ENCODE measurements around the gene CHST5. TPM values are rescaled to one million over a fixed set of nuclear protein-coding genes. Genes with fewer than 3 reads are reported as not detected.

CHST5 gene
- total and polyA plus RNA-seq, 2 experiments from 2014 or later = not detected

- no peak overlapping the region for H3K4me3 ChIP-seq
- TF ChIP-seq, protein P1, sequence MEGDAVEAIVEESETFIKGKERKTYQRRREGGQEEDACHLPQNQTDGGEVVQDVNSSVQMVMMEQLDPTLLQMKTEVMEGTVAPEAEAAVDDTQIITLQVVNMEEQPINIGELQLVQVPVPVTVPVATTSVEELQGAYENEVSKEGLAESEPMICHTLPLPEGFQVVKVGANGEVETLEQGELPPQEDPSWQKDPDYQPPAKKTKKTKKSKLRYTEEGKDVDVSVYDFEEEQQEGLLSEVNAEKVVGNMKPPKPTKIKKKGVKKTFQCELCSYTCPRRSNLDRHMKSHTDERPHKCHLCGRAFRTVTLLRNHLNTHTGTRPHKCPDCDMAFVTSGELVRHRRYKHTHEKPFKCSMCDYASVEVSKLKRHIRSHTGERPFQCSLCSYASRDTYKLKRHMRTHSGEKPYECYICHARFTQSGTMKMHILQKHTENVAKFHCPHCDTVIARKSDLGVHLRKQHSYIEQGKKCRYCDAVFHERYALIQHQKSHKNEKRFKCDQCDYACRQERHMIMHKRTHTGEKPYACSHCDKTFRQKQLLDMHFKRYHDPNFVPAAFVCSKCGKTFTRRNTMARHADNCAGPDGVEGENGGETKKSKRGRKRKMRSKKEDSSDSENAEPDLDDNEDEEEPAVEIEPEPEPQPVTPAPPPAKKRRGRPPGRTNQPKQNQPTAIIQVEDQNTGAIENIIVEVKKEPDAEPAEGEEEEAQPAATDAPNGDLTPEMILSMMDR (IDR thresholded peaks at IDR 0.05; ENCODE audit: poor library complexity) = no peak
- no peak for TF ChIP-seq EZH2 (IDR thresholded peaks at IDR 0.05; ENCODE audit: borderline replicate concordance)
- TF ChIP-seq EZH2phosphoT487 (IDR thresholded peaks at IDR 0.05; ENCODE audit: low read depth, severe bottlenecking, unreplicated experiment) = no peak
- DNase-seq (ENCODE audit: low spot score) = no peak
- no peaks in the 10 kb centered on the region for H3K36me3 ChIP-seq (replicated peaks; ENCODE audit: insufficient read depth, low read depth)
- H3K4me1 ChIP-seq (ENCODE audit: insufficient read depth) = no peaks in the 10 kb centered on the region
- no peaks in the 10 kb centered on the region for H3K79me2 ChIP-seq
- H3K27ac ChIP-seq = peak overlapping the region; percentile 23
- no peak overlapping the region for H2AFZ ChIP-seq
- H4K20me1 ChIP-seq (ENCODE audit: insufficient read depth, poor library complexity, severe bottlenecking) = no peaks in the 10 kb centered on the region
- no peaks in the 10 kb centered on the region for H3K9me3 ChIP-seq (ENCODE audit: low read depth)
- WGBS (ENCODE audit: low lambda C conversion rate, missing lambda C conversion rate) = 97% methylated on average over 9 of the region's 9 CpGs
- no peak overlapping the region for H3K4me2 ChIP-seq
- H3K27me3 ChIP-seq = no peaks in the 10 kb centered on the region
- H3K9me2 ChIP-seq (replicated peaks; ENCODE audit: insufficient read depth) = no peaks in the 10 kb centered on the region
Measured at GRCh38 chr16:75486014-75486675, 49.8 kb downstream of the CHST5 start.

DNA sequence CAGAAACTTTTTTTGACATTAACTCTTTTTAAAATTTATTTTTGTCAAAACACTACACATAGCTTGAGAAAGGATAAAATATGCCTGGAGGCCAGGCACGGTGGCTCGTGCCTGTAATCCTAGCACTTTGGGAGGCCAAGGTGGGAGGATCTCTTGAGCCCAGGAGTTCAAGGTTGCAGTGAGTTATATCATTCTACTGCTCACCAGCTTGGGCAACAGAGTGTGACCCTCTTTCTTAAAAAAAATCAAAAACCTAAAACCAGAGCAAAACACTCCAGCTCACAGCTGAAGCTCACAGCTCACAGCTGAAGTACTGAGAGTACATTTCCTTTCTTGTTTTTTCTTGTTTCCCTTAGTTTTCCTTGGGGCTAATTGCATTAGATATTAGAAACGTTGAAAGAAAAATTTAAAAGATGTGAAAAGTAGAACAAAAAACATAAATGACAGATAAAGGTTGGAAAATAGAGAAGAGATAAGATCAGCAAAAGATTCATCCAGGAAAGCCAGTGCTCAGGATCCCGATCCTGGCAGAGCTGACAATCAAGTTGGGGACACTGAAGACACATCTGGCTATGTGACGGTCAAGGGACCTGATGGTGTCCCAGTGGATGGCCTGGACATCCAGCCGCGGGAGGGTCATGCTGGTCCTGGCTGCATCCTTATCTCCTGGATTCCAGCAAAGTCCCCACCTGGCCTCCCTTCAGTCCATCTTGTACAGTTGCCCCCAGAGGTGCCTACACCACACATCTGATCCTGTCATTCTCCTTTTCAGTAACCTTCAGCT, 50.5 kb downstream of the CHST5 start:
- Histone ChIP-seq H3K4me3 (no peak overlapping the region), H4K20me1 (ENCODE audit: insufficient read depth, poor library complexity, severe bottlenecking) (no peaks in the 10 kb centered on the region), H3K79me2 (no peaks in the 10 kb centered on the region), H3K27ac (no peak overlapping the region), H3K4me2 (no peak overlapping the region), H3K4me1 (ENCODE audit: insufficient read depth) (no peaks in the 10 kb centered on the region), H3K36me3 (replicated peaks; ENCODE audit: insufficient read depth, low read depth) (no peaks in the 10 kb centered on the region), H2AFZ (no peak overlapping the region), H3K27me3 (no peaks in the 10 kb centered on the region), H3K9me2 (replicated peaks; ENCODE audit: insufficient read depth) (no peaks in the 10 kb centered on the region), H3K9me3 (ENCODE audit: low read depth) (no peaks in the 10 kb centered on the region)
- TF ChIP-seq EZH2 (IDR thresholded peaks at IDR 0.05; ENCODE audit: borderline replicate concordance) = no peak
- no peak for TF ChIP-seq EZH2phosphoT487 (IDR thresholded peaks at IDR 0.05; ENCODE audit: low read depth, severe bottlenecking, unreplicated experiment)
- TF ChIP-seq, protein P1 (IDR thresholded peaks at IDR 0.05; ENCODE audit: poor library complexity) = no peak
- WGBS (ENCODE audit: low lambda C conversion rate, missing lambda C conversion rate) = 91% methylated on average over 7 of the region's 7 CpGs
- no peak for DNase-seq (ENCODE audit: low spot score)

DNA sequence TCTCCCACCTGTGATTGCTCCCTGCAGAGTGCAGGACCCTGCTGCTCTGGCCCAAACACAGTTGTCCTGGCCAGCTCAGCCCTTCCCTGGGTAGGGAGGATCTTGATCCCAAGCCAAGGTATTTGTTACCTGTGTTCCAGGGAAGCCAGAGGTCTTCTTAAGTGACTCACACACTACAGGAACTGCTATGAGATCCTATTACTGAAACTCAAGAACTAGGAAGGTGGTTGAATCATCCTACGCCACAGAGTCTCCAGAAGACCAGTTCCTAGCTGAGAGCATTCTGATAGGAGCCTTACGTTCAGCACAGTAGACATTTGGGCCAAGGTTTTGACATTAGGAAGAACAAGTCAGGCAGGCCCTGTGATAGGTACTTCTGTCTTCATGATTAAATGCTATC, 52.7 kb downstream of the CHST5 start:
- H3K79me2 ChIP-seq = no peaks in the 10 kb centered on the region
- no peak for TF ChIP-seq EZH2phosphoT487 (IDR thresholded peaks at IDR 0.05; ENCODE audit: low read depth, severe bottlenecking, unreplicated experiment)
- TF ChIP-seq EZH2 (IDR thresholded peaks at IDR 0.05; ENCODE audit: borderline replicate concordance) = no peak
- TF ChIP-seq, protein P1 (IDR thresholded peaks at IDR 0.05; ENCODE audit: poor library complexity) = no peak
- no peak for DNase-seq (ENCODE audit: low spot score)
- H3K4me1 ChIP-seq (ENCODE audit: insufficient read depth) = no peaks in the 10 kb centered on the region
- no peaks in the 10 kb centered on the region for H3K27me3 ChIP-seq
- no peak overlapping the region for H3K4me2 ChIP-seq
- no peaks in the 10 kb centered on the region for H4K20me1 ChIP-seq (ENCODE audit: insufficient read depth, poor library complexity, severe bottlenecking)
- no peak overlapping the region for H3K27ac ChIP-seq
- no peak overlapping the region for H3K4me3 ChIP-seq
- H3K9me2 ChIP-seq (replicated peaks; ENCODE audit: insufficient read depth) = no peaks in the 10 kb centered on the region
- whole genome bisulfite sequencing (ENCODE audit: low lambda C conversion rate, missing lambda C conversion rate) = 86% methylated on average over 2 of the region's 2 CpGs
- H3K36me3 ChIP-seq (replicated peaks; ENCODE audit: insufficient read depth, low read depth) = no peaks in the 10 kb centered on the region
- H2AFZ ChIP-seq = no peak overlapping the region
- no peaks in the 10 kb centered on the region for H3K9me3 ChIP-seq (ENCODE audit: low read depth)

All from hepatocyte (in vitro differentiated cells).